NCI-H82 treated with DMSO at 0.1 percent for 48 hours (cell line): ENCODE data around the gene DUSP7.

Source experiments
- DNase-seq: peaks from one replicate; lab custom pipeline; 2025; ENCODE audit not compliant: unreplicated experiment; lab: John Stamatoyannopoulos, UW

The DUSP7 gene

DNA sequence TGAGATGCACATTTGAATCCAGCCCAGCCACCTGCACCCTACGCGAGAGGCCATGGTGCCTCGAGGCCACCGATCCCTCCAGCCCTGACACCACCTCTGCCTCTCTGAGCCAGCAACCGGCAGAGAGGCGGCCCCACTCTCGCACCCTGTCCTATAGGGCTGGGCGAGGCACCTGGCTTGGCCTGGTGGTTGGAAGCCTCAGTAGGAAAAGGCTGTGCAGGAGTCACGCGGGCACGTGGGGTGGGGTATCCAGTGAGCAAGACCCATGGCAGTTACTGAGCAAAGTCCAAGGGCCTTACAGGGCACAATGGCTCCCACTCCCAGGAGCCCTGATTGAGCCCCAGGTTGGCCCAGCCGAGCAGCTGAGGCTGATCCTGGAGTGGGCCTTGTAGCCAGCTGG is 12.4 kb upstream of the DUSP7 start:
- DNase-seq = no peak

DNA sequence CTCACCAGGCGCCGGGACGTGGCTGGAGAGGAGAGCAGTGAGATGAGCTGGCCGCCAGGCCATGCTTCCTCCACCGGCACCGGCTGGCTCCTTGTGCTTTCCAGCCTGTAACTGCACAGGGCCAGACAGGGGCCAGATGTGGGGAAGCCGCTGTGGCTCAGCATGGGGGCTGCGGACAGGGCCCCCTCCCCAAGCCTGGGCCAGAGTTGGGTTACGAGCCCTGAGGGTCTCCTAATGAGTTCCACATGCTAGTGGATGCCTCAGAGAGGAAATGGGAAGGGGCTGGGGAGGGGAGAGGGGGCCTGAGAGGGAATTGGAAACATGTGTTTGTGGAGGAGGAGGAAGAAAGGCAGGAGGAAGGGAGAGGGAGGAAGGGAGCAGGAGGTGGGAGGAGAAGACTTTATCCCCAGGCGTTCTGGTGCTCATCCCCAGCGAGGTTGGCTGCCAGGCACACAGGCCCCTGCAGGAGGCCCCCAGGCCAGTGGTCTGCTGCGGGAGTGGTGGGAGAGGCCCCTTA is 11.7 kb upstream of the DUSP7 start:
- DNase-seq = no peak

GRCh38 chr3:52067526-52067925 is 11.2 kb upstream of the DUSP7 start:
- no peak for DNase-seq

GRCh38 chr3:52067046-52067445 is 10.7 kb upstream of the DUSP7 start:
- DNase-seq = no peak

DNA sequence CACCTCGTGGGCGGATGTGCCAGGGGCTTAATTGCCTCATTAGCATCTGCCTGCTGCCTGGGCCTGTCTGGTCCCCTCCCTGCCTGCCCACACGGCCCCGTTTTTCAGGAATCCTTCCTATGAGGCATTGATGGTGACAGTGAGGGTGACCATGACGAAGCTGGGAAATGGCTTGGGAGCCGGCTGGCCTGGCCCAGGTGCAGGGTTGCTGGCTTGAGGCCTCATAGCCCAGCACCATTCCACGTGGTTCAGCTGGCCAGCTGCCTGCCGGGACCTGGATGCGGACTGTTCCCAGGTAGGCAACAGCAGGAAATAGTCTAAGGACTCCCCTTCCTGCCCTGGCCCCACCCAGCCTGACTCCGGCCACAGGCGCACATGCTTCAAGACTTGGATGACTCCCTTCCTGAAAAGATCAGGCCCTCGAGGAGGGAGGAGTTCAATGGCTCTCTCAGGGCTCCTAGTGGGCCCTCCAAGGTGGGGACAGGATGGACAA is 8.9 kb upstream of the DUSP7 start:
- no peak for DNase-seq

DNA sequence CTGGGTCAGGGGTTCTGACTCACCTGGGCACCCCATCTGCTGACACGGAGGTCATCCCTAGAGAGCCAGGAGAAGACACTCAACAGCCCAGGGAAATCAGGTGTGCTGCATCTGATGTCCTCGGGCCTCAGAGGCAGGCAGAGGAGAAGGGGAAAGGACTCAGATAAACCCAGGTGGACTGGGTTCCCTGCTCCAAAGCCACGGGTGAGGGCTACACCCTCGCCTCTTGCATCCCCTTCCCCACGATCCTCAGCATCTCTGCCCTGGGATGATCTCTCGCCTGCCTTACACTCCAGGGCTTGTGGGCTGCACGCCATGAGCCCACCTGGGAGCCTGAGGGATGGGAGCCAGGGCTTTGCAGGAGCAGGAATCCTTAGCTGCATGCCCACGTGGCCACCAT is 8.2 kb upstream of the DUSP7 start:
- no peak for DNase-seq

DNA sequence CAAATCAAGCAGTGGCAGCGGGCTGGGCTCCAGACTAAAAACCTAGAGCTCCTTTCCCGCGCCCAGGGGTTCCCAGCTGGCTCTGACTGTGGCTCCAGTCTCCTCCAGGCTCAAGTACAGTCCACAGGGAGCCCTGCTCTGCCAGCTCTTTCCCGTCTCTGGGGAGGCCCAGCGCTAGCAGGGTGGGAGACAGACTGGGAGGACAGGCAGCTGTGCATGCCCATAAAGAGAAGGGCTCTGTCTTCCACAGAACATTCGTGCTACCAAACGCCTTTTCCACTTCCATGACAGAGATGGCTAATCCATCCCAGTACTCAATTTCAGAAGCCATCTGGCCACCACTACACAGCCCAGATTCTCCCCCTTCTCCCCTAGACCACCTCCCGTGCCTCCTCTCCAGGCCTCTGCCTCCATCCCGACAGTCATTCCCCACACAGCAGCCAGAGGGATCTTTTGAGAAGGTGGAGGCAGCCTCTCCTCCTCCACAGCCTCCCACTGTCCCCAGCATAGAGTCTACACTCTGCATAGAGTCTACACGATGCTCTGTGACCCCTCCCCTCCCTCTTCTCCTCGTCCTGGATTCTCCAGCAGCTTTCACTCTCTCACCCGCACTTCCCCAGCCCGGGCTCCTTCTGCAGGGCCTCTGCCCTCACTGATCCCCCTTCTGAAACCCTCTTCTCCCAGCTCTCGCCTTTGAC is 6.8 kb upstream of the DUSP7 start:
- peak; percentile 61 for DNase-seq

- no peak for DNase-seq
Measured at GRCh38 chr3:52062505-52062904, 6.1 kb upstream of the DUSP7 start.

GRCh38 chr3:52061121-52061910 is 4.9 kb upstream of the DUSP7 start:
- no peak for DNase-seq

- DNase-seq = no peak
Measured at GRCh38 chr3:52059781-52060180, 3.4 kb upstream of the DUSP7 start.

DNA sequence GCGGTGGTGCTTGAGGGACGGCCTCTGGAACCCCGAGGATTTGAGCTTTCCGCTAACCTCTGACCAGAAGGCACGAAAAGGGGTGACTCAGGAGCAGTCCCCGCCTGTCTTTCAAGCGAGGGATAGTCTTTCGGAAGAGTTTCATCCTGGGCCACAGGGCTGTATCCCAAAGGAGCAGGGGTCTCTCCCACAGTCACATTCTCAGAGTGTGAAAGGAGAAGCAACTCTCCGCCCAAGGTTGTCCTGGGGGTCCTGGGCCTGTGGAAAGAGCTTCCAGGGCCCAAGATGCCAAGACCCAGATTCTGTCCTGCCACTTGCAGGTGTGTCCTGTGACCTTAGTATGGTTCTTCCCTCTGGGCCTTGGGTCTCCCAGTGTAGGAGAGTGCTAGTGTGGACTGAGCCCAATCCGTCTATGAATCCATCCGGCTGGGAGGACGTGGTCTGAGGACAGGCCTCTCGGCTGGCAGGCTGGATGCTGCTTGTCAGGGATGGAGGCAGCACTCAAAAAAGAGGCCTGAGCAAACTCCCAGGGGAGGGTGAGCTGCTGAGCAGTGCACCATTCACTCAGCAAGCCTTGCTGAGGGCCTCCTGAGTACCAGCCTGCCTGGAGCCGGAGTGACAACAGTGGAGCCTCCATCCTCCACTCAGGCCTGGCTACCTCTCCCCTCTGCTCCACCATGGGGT is 1.6 kb upstream of the DUSP7 start:
- DNase-seq = no peak

GRCh38 chr3:52056968-52057811 is 819 bp upstream of the DUSP7 start:
- DNase-seq = peak; percentile 94

DNA sequence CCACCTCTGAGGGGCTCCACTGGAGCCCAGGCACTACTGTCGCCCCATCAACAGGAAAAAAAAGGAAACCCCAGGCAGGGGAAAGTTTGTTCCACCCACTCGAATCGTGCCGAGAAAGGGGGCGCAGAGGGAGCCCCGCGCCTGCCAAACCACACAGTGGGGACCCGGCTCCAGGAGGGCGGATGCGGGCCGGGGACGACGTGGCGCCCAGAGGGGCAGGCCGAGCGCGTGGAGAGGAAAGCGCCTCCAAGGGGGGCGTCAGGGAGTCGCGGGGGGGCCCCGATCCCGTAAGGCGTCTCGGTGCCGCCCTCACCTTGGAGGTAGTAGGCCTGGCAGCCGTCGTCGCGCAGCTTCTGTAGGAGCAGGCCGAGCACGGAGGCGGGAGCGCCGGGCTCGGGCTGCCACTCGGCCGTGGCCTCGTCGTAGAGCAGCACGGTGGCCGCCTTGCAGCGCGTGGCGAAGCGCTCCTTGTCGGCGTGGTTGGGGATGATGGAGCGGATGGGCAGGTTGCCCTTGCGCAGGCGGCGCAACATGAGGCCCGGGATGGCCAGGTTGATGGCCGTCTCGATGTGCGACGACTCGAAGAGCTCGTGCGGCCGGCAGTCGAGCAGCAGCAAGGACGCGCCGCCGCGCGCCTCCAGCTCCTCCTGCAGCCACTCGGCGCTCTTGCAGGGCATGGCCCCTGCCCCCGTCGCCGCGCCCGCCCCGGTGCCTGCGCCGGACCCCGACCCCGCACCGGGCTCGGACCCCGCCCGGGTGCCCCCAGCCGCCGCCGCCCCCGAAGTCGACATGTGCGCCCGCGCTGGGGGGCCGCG is 627 bp downstream of the DUSP7 start:
- no peak for DNase-seq

- no peak for DNase-seq
Measured at GRCh38 chr3:52054661-52055511, 1.5 kb downstream of the DUSP7 start.

DNA sequence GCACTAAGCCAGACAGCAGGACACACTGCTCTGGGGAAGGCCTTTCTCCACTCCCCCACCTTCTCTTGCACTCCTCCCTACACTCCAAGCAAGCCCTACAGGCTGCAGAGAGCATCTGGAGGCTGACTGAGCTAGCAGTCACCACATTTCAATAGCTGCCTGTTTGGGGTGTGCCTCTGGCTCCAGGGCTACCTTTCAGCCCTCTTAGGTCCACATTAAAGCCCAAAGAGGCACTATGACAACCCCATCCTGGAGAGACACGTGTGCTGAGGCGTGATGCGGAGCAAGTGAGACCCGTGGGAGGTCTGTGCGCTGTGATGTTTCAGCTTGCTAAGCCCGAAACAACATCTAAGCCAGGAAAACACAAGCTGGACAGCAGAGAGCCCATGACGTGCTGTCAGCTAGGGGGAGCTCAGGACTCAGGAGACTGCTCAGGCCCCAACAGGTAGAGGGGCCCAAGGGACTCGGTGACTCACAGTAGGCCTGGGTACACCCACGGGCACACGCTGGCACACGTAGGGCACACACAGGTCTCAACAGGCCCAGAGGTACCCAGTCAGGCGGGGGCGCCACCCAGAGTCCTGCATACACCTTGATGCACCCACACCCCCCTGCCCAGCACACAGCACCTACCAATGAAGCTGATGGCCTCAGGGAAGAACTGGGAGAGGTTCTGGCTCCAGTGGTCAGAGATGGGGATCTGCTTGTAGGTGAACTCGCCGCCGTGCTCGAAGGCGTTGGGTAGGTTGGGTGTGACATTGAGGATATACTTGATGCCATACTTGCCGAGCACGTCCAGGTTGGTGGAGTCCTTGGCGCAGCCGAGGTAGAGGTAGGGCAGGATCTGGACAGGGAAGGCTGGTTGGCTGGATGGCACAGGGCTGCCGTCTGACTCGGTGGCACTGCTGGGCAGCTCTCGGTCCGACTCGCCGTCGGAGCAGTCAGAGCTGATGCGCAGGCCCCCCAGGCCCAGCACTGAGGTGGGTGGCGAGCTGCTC is 2.8 kb downstream of the DUSP7 start:
- DNase-seq = no peak

DNA sequence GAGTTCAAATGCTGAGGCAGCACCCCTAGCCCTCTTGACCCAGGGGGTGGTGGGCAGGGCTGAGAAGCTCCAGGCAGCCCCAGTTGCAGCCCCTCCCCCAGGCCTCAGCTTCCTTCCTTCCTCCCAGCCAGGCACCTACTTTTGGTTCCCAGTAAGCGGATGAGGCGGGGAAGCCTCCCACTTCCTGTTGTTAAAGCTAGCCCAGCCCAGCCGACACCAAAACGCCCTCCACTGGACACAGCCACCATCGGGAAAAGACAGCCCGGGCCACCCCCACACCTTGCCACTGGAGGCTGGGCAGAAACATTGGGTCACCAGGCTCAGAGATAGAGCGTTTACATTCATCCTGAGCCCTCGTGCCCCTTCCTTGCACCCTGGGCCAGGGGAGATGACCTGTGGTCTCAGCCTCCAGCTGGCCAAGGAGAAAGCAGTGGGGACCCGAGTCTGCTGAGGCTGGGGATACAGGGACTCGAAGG is 3.5 kb downstream of the DUSP7 start:
- DNase-seq = no peak

- no peak for DNase-seq
Measured at GRCh38 chr3:52051444-52051843, 4.9 kb downstream of the DUSP7 start.

- DNase-seq = no peak
Measured at GRCh38 chr3:52050571-52050970, 5.8 kb downstream of the DUSP7 start.
